Lower leg skin (tissue), 4 donors: ENCODE results near the gene MAEA. TPM values are rescaled to one million over a fixed set of nuclear protein-coding genes. Genes with fewer than 3 reads are reported as not detected.

ENCODE experiments used
- DNase-seq, 2 donors: peaks; one replicate each; pipeline ENCODE4 v3.0.0-alpha.2; 2019; ENCODE audit warnings: low spot score in 2 of 2
- H3K4me3 ChIP-seq: fragments of 200-600 bp; sonication (generic); 2 replicates; pipeline ENCODE4 v1.5.1; 2017; ENCODE audit warnings: mild to moderate bottlenecking, low read depth; ENCODE audit not compliant: poor library complexity, severe bottlenecking
- POLR2A ChIP-seq, 2 donors: fragments of 450-650 bp; IDR thresholded peaks; one replicate each; pipeline ENCODE4 v1.6.1; 2016 to 2017; ENCODE audit warnings: antibody characterized with exemption in 2 of 2, mild to moderate bottlenecking in 1 of 2, moderate library complexity in 1 of 2
- WGBS, 2 donors: methylation state at CpG; one replicate each; pipeline ENCODE4 v1.1.5; 2018; 5-methylcytosine and 5-hydroxymethylcytosine counted together
- intact Hi-C: fragments of 100-400 bp; cut with DNase I; formaldehyde crosslinking; loops from one replicate; pipeline ENCODE4 v1.15.0; 2023; ENCODE audit warnings: low total_unique reads
- total RNA-seq, 4 donors: library from RNA; depleted of rRNA; stranded (reverse); fragments of >200 nt; gene quantifications; one replicate each; pipeline ENCODE4 v1.1.0, GENCODE V29; 2016
- TF ChIP-seq, protein P1 (sequence below), 3 donors: fragments of 450-650 bp; IDR thresholded peaks; one replicate each; pipeline ENCODE4 v1.5.1; 2016; ENCODE audit warnings: antibody characterized with exemption in 3 of 3, mild to moderate bottlenecking in 3 of 3, moderate library complexity in 2 of 3

The MAEA gene
- total RNA-seq, 4 donors from 2014 or later: 79.6 to 124 (median 89.4) TPM

DNA sequence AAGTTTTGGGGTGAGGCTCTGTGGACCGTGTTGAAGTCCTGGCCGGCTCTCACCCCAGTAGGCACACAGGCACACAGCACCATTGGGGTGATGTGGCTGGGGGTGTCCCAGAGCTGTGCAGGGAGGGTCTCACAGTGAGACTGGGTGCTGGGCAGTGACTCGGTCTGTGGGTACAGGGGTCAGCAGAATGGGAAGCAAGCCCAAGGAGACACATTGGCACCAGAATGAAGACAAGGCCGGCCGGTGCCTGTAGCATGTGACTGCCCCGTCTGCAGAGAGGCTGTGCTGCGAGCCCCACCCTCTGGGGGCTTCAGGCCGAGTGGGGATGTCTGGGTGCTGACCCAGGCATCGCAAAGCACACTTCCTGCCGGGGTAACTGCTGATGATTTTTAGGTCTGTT is 5.2 kb downstream of the MAEA start:
- intact Hi-C loops: no loop called here
- TF ChIP-seq POLR2A (IDR thresholded peaks at IDR 0.05): no peak
- TF ChIP-seq, protein P1, sequence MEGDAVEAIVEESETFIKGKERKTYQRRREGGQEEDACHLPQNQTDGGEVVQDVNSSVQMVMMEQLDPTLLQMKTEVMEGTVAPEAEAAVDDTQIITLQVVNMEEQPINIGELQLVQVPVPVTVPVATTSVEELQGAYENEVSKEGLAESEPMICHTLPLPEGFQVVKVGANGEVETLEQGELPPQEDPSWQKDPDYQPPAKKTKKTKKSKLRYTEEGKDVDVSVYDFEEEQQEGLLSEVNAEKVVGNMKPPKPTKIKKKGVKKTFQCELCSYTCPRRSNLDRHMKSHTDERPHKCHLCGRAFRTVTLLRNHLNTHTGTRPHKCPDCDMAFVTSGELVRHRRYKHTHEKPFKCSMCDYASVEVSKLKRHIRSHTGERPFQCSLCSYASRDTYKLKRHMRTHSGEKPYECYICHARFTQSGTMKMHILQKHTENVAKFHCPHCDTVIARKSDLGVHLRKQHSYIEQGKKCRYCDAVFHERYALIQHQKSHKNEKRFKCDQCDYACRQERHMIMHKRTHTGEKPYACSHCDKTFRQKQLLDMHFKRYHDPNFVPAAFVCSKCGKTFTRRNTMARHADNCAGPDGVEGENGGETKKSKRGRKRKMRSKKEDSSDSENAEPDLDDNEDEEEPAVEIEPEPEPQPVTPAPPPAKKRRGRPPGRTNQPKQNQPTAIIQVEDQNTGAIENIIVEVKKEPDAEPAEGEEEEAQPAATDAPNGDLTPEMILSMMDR (IDR thresholded peaks at IDR 0.05): no peak
- no peak overlapping the region for H3K4me3 ChIP-seq
- 49 to 69% methylated on average over 8 to 10 of the region's 10 CpGs for WGBS, 2 donors
- peak in 1 of 2 donors; percentile 84 for DNase-seq

DNA sequence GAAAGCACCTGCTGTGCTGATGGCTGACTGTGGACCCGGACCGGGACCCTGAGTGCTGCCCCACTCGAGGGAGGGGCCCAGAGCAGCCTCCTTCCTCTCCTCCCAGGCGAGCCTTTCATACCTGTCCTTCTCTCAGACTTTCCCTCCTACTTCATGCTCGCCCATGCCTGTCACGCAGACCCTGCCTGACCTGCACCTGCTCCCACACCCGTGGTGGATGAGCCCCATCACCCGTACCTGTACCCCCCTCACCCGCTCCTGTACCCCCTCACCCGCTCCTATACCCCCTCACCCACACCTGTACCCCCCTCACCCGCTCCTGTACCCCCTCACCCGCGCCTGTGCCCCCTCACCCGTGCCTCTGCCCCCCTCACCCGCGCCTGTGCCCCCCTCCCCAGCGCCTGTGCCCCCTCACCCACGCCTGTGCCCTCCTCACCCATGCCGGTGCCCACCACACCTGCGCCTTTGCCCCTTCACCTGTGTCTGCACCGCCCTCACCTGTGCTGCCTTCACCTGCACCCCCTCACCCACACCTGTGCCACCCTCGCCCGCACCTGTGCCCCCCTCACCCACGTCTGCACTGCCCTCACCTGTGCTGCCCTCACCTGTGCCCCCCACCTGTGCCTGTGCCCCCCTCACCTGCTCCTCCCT is 5.8 kb downstream of the MAEA start:
- H3K4me3 ChIP-seq: no peak overlapping the region
- TF ChIP-seq, protein P1 (IDR thresholded peaks at IDR 0.05): no peak
- no peak for TF ChIP-seq POLR2A (IDR thresholded peaks at IDR 0.05)
- DNase-seq: peak in 1 of 2 donors; percentile 77
- WGBS, 2 donors: 71 to 78% methylated on average over 17 to 23 of the region's 24 CpGs
- intact Hi-C loops: no loop called here

DNA sequence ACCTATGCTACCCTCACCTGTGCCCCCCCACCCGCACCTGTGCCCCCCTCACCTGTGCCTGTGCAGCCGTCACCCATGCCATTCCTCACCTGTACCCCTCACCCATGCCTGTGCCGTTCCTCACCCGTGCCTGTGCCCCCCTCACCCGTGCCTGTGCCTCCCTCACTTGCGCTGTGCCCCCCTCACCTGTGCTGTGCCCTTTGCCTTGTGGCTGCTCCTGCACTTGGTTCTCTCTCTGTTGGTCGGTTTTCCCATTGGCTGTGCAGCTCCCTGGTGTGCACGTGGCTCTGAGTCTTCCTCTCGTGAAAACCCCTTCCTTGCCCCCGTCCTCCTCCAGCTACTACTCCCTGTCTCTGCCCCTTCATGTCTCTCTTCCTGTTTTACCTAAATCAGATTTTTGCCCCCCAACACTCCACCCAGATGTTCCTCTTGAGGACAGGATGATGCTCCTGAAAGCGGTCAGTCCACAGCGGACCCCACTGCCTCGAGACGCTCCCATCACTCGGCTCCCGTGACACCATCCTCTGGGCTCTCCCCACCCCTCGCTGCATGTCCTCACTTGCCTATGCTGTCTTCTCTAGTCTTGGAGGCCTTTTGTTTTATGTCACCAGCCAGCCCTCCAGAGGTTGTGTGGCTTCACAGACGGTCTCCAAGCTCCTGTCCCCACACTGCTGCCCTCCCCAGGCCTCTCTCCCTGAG is 6.8 kb downstream of the MAEA start:
- DNase-seq: peak in 1 of 2 donors; percentile 76
- no peak overlapping the region for H3K4me3 ChIP-seq
- 62 to 63% methylated on average over 16 to 17 of the region's 18 CpGs for WGBS, 2 donors
- intact Hi-C loops: no loop called here
- TF ChIP-seq, protein P1 (IDR thresholded peaks at IDR 0.05): no peak
- TF ChIP-seq POLR2A (IDR thresholded peaks at IDR 0.05): no peak

DNA sequence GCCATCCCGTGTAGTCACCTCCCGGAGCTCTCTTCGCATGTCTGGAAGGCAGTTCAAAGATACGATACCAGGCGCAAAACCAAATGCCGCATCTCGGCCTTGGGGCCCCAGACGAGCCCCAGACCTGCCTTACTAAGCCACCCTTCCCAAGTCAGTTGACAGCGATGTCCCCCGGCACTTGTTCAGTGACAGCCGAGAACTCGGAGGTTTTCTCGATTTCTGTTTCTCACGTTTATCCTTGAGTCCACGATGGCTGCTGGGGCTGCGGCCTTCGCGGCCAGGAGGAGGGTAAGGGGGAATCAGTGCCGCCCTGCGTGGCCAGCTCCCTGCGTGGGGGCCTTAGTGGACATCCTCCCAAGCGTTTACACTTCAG is 7.3 kb downstream of the MAEA start:
- intact Hi-C loops: no loop called here
- no peak for TF ChIP-seq POLR2A (IDR thresholded peaks at IDR 0.05)
- TF ChIP-seq, protein P1 (IDR thresholded peaks at IDR 0.05): no peak
- no peak overlapping the region for H3K4me3 ChIP-seq
- 72 to 81% methylated on average over 22 of the region's 22 CpGs for WGBS, 2 donors
- DNase-seq: peak in 1 of 2 donors; percentile 72

DNA sequence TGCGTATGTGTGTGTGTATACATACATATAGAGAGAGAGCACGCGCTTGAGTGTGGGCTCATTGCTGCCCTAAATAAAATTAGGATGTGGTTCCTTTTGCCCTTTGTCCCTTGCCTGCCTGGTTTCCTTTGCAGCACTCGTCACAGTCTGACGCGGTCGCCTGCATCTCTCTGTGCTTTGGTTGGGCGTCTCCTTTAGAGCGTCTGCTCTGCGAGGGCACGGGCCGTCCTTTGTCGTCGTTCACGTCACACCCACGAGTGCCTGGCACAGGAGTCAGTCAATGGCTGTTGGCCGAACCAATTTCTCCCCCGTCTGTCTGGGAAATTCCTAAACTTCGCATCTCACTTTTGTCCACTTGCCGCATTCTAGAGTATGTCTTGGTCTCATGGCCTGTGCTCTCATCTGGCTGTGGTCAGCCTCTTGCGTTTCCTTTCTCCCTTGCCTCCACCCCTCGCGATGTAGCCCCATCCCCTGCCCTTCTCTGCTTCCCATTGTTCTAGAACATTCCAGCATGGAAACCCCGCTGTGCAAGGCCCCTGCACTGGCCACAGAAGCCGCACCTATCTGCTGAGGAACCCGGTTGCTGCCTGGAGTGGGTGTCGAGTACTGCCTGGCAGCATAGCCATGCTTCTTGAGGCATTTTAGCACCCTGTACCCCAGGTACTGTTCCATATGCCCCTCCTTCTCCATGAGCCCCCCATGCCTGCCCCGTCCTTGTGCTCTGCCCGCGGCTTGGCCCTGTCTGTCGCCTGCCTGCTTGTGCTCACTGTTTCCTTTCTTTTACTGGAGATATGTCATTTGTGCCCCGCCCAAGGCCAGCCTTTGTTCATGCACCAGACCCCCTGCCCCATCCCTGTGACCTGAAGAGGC is 8.0 kb downstream of the MAEA start:
- DNase-seq: peak in 1 of 2 donors; percentile 74
- no peak for TF ChIP-seq POLR2A (IDR thresholded peaks at IDR 0.05)
- TF ChIP-seq, protein P1 (IDR thresholded peaks at IDR 0.05): no peak
- WGBS, 2 donors: 78 to 88% methylated on average over 32 of the region's 32 CpGs
- H3K4me3 ChIP-seq: no peak overlapping the region
- intact Hi-C loops: no loop called here
